ENCODE data around the gene OSBPL8.

The OSBPL8 gene

DNA sequence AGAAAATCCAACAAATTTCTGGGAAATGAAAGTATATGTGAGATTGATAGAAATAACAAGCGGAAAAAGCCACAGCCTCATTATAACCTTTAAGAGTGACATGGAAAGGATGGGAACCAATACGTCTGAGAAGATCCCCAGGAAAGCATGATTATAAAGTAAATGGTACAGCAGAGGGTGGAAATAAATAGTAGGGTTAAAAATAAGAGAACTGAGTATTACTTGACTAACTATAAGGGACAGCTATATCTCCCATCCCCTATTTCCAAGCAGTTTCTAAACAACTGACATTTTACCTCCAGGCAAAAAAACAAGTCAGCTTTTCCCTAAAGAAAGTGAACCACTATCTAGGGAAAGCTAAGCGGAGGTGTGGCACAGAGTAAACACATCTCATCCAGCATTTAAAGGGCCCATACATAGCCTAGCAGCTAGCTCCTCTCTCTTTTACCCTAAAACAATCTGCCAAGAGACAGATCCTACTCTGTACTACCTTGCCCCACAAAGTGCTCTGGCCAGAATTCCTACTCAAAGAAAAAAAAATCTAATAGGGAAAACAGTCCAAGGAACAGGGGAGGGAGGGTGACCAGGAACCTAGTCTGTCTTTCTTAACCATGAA is 11.2 kb downstream of the OSBPL8 start:
- TF ChIP-seq POLR2A (IDR thresholded peaks at IDR 0.05; ENCODE audit: low read depth, low read length), result no peak
- DNase-seq (ENCODE audit: insufficient read length, low spot score) (no peak), FAIRE-seq (peak; percentile 48)

GRCh38 chr12:76547526-76547925 is 12.0 kb downstream of the OSBPL8 start:
- TF ChIP-seq POLR2A (IDR thresholded peaks at IDR 0.05; ENCODE audit: low read depth, low read length), result no peak
- no peak for DNase-seq (ENCODE audit: insufficient read length, low spot score)
- peak; percentile 61 for FAIRE-seq

- FAIRE-seq, result no peak
- no peak for DNase-seq (ENCODE audit: insufficient read length, low spot score)
- no peak for TF ChIP-seq POLR2A (IDR thresholded peaks at IDR 0.05; ENCODE audit: low read depth, low read length)
These were observed 12.7 kb downstream of the OSBPL8 start for GRCh38 chr12:76546889-76547288.

- TF ChIP-seq POLR2A (IDR thresholded peaks at IDR 0.05; ENCODE audit: low read depth, low read length), result no peak
- FAIRE-seq, result no peak
- DNase-seq (ENCODE audit: insufficient read length, low spot score), result no peak
These were observed 14.1 kb downstream of the OSBPL8 start for GRCh38 chr12:76545486-76545885.

DNA sequence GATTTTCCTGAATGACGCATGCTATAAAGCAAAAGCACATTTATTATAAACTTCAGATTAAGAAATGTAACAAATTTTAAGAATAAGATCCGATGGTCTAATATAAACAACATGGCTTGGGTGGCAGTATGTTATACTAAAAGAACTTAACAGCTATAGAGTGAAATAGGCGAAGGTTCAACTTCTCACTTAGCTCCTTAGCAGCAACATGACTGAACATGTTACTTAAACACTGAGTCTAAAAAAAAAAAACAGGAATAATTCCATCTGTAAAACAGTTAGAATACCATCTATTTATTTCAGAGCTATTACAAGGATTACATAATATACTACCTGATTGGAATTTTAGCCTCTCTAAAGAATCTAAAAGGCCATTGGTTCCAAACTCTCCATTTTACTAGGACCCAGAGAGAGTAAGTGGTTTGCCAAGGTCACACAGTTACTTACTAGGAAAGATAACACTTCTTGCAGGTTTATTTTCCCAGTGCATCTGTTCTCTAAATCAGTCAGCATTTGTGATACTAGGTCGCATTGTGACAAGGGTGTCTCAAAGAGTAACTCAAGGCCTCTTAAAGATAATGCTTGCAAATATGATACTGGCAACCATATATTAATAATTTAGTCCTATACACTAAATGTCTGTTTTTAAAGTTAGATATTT is 14.8 kb downstream of the OSBPL8 start:
- no peak for DNase-seq (ENCODE audit: insufficient read length, low spot score)
- TF ChIP-seq POLR2A (IDR thresholded peaks at IDR 0.05; ENCODE audit: low read depth, low read length), result no peak
- FAIRE-seq, result no peak

- DNase-seq (ENCODE audit: insufficient read length, low spot score) (no peak), FAIRE-seq (no peak)
- TF ChIP-seq POLR2A (IDR thresholded peaks at IDR 0.05; ENCODE audit: low read depth, low read length), result no peak
These were observed 15.7 kb downstream of the OSBPL8 start for GRCh38 chr12:76543813-76544347.

DNA sequence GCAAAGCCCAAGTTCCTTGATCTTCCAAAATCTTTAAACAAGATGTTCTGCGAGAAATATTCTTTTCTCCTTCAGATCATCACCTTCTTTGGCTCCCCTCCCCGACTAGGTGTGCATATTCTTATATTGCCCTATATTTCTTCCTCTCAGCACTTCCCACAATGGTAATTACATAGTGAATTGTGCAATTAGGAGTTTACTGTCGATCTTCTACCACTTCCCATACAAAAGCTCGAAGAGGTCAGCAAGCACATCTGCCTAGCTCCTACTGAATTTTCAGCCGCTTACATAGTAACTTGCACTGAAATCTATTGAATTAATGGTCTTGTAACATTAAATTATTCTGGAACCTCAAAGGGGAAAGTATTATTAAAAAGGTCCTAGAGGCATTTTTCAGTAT is 16.7 kb downstream of the OSBPL8 start:
- TF ChIP-seq POLR2A (IDR thresholded peaks at IDR 0.05; ENCODE audit: low read depth, low read length), result no peak
- DNase-seq (ENCODE audit: insufficient read length, low spot score) (no peak), FAIRE-seq (peak; percentile 48)

DNA sequence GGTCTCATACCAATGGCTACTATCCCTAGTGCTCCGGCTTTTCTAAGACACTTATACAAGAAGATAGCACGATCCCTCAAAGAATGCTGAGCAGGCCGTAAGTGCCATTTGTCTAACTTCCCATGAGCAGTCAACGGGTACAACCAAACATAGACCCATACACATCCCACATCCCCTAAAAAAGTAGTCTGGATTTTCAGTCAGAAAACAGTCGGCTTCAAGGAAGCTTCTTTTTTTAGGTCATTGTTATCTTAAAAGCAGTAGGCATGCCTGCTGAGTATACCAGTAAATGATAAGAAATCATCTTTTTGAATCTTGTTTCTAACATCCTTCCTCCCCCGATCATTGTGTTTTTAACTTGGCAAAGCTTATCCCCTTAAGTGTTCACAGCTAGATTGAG is 19.8 kb downstream of the OSBPL8 start:
- TF ChIP-seq POLR2A (IDR thresholded peaks at IDR 0.05; ENCODE audit: low read depth, low read length), result no peak
- DNase-seq (ENCODE audit: insufficient read length, low spot score) (no peak), FAIRE-seq (peak; percentile 60)

DNA sequence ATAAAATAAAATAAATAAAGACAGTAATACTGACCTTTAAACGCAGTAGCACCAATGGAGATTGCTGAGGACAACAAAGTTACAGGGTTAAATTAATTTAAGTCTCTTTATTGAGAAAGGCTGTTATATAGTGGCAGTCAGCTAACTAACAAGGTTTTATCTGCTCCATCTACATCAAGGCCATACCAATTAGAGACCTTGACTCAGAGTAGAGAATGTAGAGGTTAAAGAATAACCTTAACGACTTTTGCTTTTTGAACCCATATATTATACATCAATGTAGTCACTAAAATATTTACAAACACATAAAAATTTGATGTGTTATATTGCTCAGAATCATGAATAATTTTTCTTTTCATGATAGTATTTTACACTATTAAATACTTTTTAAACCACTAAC is 21.6 kb downstream of the OSBPL8 start:
- no peak for TF ChIP-seq POLR2A (IDR thresholded peaks at IDR 0.05; ENCODE audit: low read depth, low read length)
- no peak for FAIRE-seq

DNA sequence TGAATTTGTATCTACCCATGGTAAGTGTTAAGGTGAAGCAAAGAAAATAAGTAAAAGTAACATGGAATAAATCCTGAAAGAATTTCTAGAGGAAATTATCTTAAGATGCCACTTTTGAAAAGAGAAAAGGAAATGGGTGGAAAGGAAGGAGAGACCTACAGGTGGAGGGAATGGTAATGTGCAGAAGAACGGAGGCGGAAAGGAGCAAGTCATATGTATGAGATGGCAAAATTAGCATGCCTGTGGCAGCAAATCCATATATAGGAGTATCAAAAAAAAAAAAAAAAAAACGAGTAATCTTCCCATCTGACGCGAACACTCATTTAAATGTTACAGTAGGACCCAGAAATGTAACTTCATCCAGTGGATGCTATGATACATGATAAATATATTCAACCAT is 23.0 kb downstream of the OSBPL8 start:
- no peak for TF ChIP-seq POLR2A (IDR thresholded peaks at IDR 0.05; ENCODE audit: low read depth, low read length)
- no peak for DNase-seq (ENCODE audit: insufficient read length, low spot score)
- no peak for FAIRE-seq

More for the DNA sequence above, 21.6 kb downstream of the OSBPL8 start:
- DNase-seq (ENCODE audit: insufficient read length, low spot score), result no peak

- no peak for TF ChIP-seq POLR2A (IDR thresholded peaks at IDR 0.05; ENCODE audit: low read depth, low read length)
- no peak for FAIRE-seq
- DNase-seq (ENCODE audit: insufficient read length, low spot score), result no peak
These were observed 24.4 kb downstream of the OSBPL8 start for GRCh38 chr12:76535170-76535569.

- DNase-seq (ENCODE audit: insufficient read length, low spot score) (no peak), FAIRE-seq (peak; percentile 60)
- TF ChIP-seq POLR2A (IDR thresholded peaks at IDR 0.05; ENCODE audit: low read depth, low read length), result no peak
These were observed 26.2 kb downstream of the OSBPL8 start for GRCh38 chr12:76533331-76533730.

- no peak for DNase-seq (ENCODE audit: insufficient read length, low spot score)
- no peak for FAIRE-seq
- TF ChIP-seq POLR2A (IDR thresholded peaks at IDR 0.05; ENCODE audit: low read depth, low read length), result no peak
These were observed 27.1 kb downstream of the OSBPL8 start for GRCh38 chr12:76532520-76532919.

- no peak for TF ChIP-seq POLR2A (IDR thresholded peaks at IDR 0.05; ENCODE audit: low read depth, low read length)
- FAIRE-seq, result no peak
- DNase-seq (ENCODE audit: insufficient read length, low spot score), result no peak
These were observed 28.5 kb downstream of the OSBPL8 start for GRCh38 chr12:76531056-76531455.

- FAIRE-seq, result no peak
These were observed 29.1 kb downstream of the OSBPL8 start for GRCh38 chr12:76530516-76530915.

More at GRCh38 chr12:76530516-76530915, 29.1 kb downstream of the OSBPL8 start:
- no peak for TF ChIP-seq POLR2A (IDR thresholded peaks at IDR 0.05; ENCODE audit: low read depth, low read length)
- DNase-seq (ENCODE audit: insufficient read length, low spot score), result no peak

Data from H54 (cell line).